ENCODE measurements around the gene ADGRL2. TPM values are rescaled to one million over a fixed set of nuclear protein-coding genes. Genes with fewer than 3 reads are reported as not detected.

ADGRL2 gene
- total RNA-seq: 10 to 100 TPM; 40.7 to 53.4 (median 44.2) TPM

GRCh38 chr1:81800695-81801650 is at the start of gene ADGRL2:
TSS of gene ADGRL2 (plus strand) at chr1:81800934. CDS start at chr1:81836985, 36,051 bp downstream.
- peaks cover 30% of the 10 kb centered on the region for H3K27me3 ChIP-seq
- H3K27ac ChIP-seq: peak within 1 kb of the TSS; percentile 93
- peak in 1 of 3 donors; percentile 75 for TF ChIP-seq POLR2AphosphoS5 (IDR thresholded peaks at IDR 0.05)
- TF ChIP-seq EP300 (IDR thresholded peaks at IDR 0.05): no peak
- peak; percentile 80 to 82 for DNase-seq (ENCODE audit: low spot score in 2 of 2)
- no peaks in the 10 kb centered on the region for H3K9me3 ChIP-seq
- no peaks in the 10 kb centered on the region for H3K36me3 ChIP-seq
- peak within 1 kb of the TSS; percentile 80 for H3K4me3 ChIP-seq
- WGBS: under 1% methylated on average over 68 of the region's 81 CpGs
- H3K4me1 ChIP-seq: peaks cover 27% of the 10 kb centered on the region

- H3K4me3 ChIP-seq: no peak overlapping the region
- H3K9me3 ChIP-seq: no peaks in the 10 kb centered on the region
- H3K27me3 ChIP-seq: no peaks in the 10 kb centered on the region
- H3K4me1 ChIP-seq: peaks cover 5% of the 10 kb centered on the region
- no peak for DNase-seq (ENCODE audit: low spot score in 2 of 2)
- no peak for TF ChIP-seq CTCF (IDR thresholded peaks at IDR 0.05)
- H3K27ac ChIP-seq: no peak overlapping the region
- WGBS: 67% methylated on average over 2 of the region's 2 CpGs
- no peaks in the 10 kb centered on the region for H3K36me3 ChIP-seq
Observed at GRCh38 chr1:81752840-81753239, 47.9 kb upstream of the ADGRL2 start.

GRCh38 chr1:81754424-81754823 is 46.3 kb upstream of the ADGRL2 start:
- Histone ChIP-seq H3K4me3 (no peak overlapping the region), H3K27me3 (no peaks in the 10 kb centered on the region), H3K4me1 (peaks cover 9% of the 10 kb centered on the region), H3K36me3 (no peaks in the 10 kb centered on the region), H3K27ac (no peak overlapping the region), H3K9me3 (no peaks in the 10 kb centered on the region)
- TF ChIP-seq EP300 (IDR thresholded peaks at IDR 0.05) (no peak), CTCF (IDR thresholded peaks at IDR 0.05) (no peak), POLR2AphosphoS5 (IDR thresholded peaks at IDR 0.05) (no peak), POLR2A (IDR thresholded peaks at IDR 0.05) (no peak)
- DNase-seq (ENCODE audit: low spot score in 2 of 2): no peak

GRCh38 chr1:81756872-81757271 is 43.9 kb upstream of the ADGRL2 start:
- no peaks in the 10 kb centered on the region for H3K36me3 ChIP-seq
- no peaks in the 10 kb centered on the region for H3K27me3 ChIP-seq
- no peak for DNase-seq (ENCODE audit: low spot score in 2 of 2)
- peaks cover 9% of the 10 kb centered on the region for H3K4me1 ChIP-seq
- no peak for TF ChIP-seq POLR2A (IDR thresholded peaks at IDR 0.05)
- no peak for TF ChIP-seq CTCF (IDR thresholded peaks at IDR 0.05)
- TF ChIP-seq EP300 (IDR thresholded peaks at IDR 0.05): no peak
- TF ChIP-seq POLR2AphosphoS5 (IDR thresholded peaks at IDR 0.05): no peak
- no peaks in the 10 kb centered on the region for H3K9me3 ChIP-seq
- no peak overlapping the region for H3K27ac ChIP-seq
- 77% methylated on average over 2 of the region's 2 CpGs for WGBS
- H3K4me3 ChIP-seq: no peak overlapping the region

GRCh38 chr1:81757398-81758020 is 43.2 kb upstream of the ADGRL2 start:
- WGBS: 54% methylated on average over 8 of the region's 8 CpGs
- Histone ChIP-seq H3K36me3 (no peaks in the 10 kb centered on the region), H3K27me3 (no peaks in the 10 kb centered on the region), H3K27ac (no peak overlapping the region), H3K4me1 (peaks cover 9% of the 10 kb centered on the region), H3K9me3 (no peaks in the 10 kb centered on the region), H3K4me3 (no peak overlapping the region)
- TF ChIP-seq CTCF (IDR thresholded peaks at IDR 0.05) (no peak), EP300 (IDR thresholded peaks at IDR 0.05) (no peak), POLR2A (IDR thresholded peaks at IDR 0.05) (no peak), POLR2AphosphoS5 (IDR thresholded peaks at IDR 0.05) (no peak)
- DNase-seq (ENCODE audit: low spot score in 2 of 2): no peak

Measured in suprapubic skin (tissue), 4 donors.